ENCODE measurements around the gene CACNA1C. TPM values are rescaled to one million over a fixed set of nuclear protein-coding genes. Genes with fewer than 3 reads are reported as not detected.
A peak's percentile ranks its signal among the peaks of the same experiment; 100 is the strongest.

The CACNA1C gene
- total and polyA plus RNA-seq, 2 donors from 2014 or later, result 1.6 to 17.4 TPM

GRCh38 chr12:2019126-2019525, 33.7 kb upstream of the CACNA1C start:
- Histone ChIP-seq H3K9me3 (ENCODE audit: control insufficient read depth in 2 of 3, insufficient read depth in 1 of 3, low read length in 3 of 3) (no peaks in the 10 kb centered on the region), H3K4me1 (ENCODE audit: control insufficient read depth in 2 of 3, insufficient read depth in 2 of 3, low read depth in 1 of 3, low read length in 3 of 3) (peaks cover 0 to 5% (median 4%) of the 10 kb centered on the region in 3 donors), H3K27ac (ENCODE audit: low read depth in 2 of 2, low read length in 2 of 2) (no peak overlapping the region), H3K4me3 (ENCODE audit: low read length in 3 of 3) (no peak overlapping the region), H3K36me3 (ENCODE audit: control insufficient read depth in 2 of 3, insufficient read depth in 3 of 3, low read length in 3 of 3) (no peaks in the 10 kb centered on the region), H3K27me3 (ENCODE audit: control insufficient read depth, insufficient read depth, low read length) (no peaks in the 10 kb centered on the region), H3K9ac (ENCODE audit: low read length in 3 of 3) (no peak overlapping the region)
- no peak for DNase-seq
- no peak for TF ChIP-seq CTCF (IDR thresholded peaks at IDR 0.05; ENCODE audit: borderline replicate concordance, extremely low read depth, insufficient read depth)
- intact Hi-C loops (cut with DNase I), result no loop called here
- FAIRE-seq, result no peak

GRCh38 chr12:2020511-2020910, 32.3 kb upstream of the CACNA1C start:
- no peak overlapping the region for H3K4me3 ChIP-seq (ENCODE audit: low read length in 3 of 3)
- no peaks in the 10 kb centered on the region for H3K4me1 ChIP-seq (ENCODE audit: control insufficient read depth in 2 of 3, insufficient read depth in 2 of 3, low read depth in 1 of 3, low read length in 3 of 3)
- DNase-seq (no peak), FAIRE-seq (no peak)
- H3K36me3 ChIP-seq (ENCODE audit: control insufficient read depth in 2 of 3, insufficient read depth in 3 of 3, low read length in 3 of 3), result no peaks in the 10 kb centered on the region
- intact Hi-C loops (cut with DNase I), result no loop called here
- TF ChIP-seq CTCF (IDR thresholded peaks at IDR 0.05; ENCODE audit: borderline replicate concordance, extremely low read depth, insufficient read depth), result no peak
- no peak overlapping the region for H3K9ac ChIP-seq (ENCODE audit: low read length in 3 of 3)
- H3K27ac ChIP-seq (ENCODE audit: low read depth in 2 of 2, low read length in 2 of 2), result no peak overlapping the region
- no peaks in the 10 kb centered on the region for H3K27me3 ChIP-seq (ENCODE audit: control insufficient read depth, insufficient read depth, low read length)
- no peaks in the 10 kb centered on the region for H3K9me3 ChIP-seq (ENCODE audit: control insufficient read depth in 2 of 3, insufficient read depth in 1 of 3, low read length in 3 of 3)

- no peaks in the 10 kb centered on the region for H3K4me1 ChIP-seq (ENCODE audit: control insufficient read depth in 2 of 3, insufficient read depth in 2 of 3, low read depth in 1 of 3, low read length in 3 of 3)
- DNase-seq, result no peak
- H3K9ac ChIP-seq (ENCODE audit: low read length in 3 of 3), result no peak overlapping the region
- no peaks in the 10 kb centered on the region for H3K36me3 ChIP-seq (ENCODE audit: control insufficient read depth in 2 of 3, insufficient read depth in 3 of 3, low read length in 3 of 3)
- H3K27ac ChIP-seq (ENCODE audit: low read depth in 2 of 2, low read length in 2 of 2), result no peak overlapping the region
- no peak overlapping the region for H3K4me3 ChIP-seq (ENCODE audit: low read length in 3 of 3)
- H3K27me3 ChIP-seq (ENCODE audit: control insufficient read depth, insufficient read depth, low read length), result no peaks in the 10 kb centered on the region
- no peak for TF ChIP-seq CTCF (IDR thresholded peaks at IDR 0.05; ENCODE audit: borderline replicate concordance, extremely low read depth, insufficient read depth)
- no peaks in the 10 kb centered on the region for H3K9me3 ChIP-seq (ENCODE audit: control insufficient read depth in 2 of 3, insufficient read depth in 1 of 3, low read length in 3 of 3)
- no peak for FAIRE-seq
- intact Hi-C loops (cut with DNase I), result no loop called here
Measured at GRCh38 chr12:2023365-2023764, 29.4 kb upstream of the CACNA1C start.

- Histone ChIP-seq H3K4me1 (ENCODE audit: control insufficient read depth in 2 of 3, insufficient read depth in 2 of 3, low read depth in 1 of 3, low read length in 3 of 3) (no peaks in the 10 kb centered on the region), H3K9me3 (ENCODE audit: control insufficient read depth in 2 of 3, insufficient read depth in 1 of 3, low read length in 3 of 3) (no peaks in the 10 kb centered on the region)
- no peak for FAIRE-seq
Measured at GRCh38 chr12:2027351-2027750, 25.4 kb upstream of the CACNA1C start.

More at GRCh38 chr12:2027351-2027750, 25.4 kb upstream of the CACNA1C start:
- Histone ChIP-seq H3K27ac (ENCODE audit: low read depth in 2 of 2, low read length in 2 of 2) (no peak overlapping the region), H3K36me3 (ENCODE audit: control insufficient read depth in 2 of 3, insufficient read depth in 3 of 3, low read length in 3 of 3) (no peaks in the 10 kb centered on the region), H3K27me3 (ENCODE audit: control insufficient read depth, insufficient read depth, low read length) (no peaks in the 10 kb centered on the region), H3K4me3 (ENCODE audit: low read length in 3 of 3) (no peak overlapping the region), H3K9ac (ENCODE audit: low read length in 3 of 3) (no peak overlapping the region)
- no peak for TF ChIP-seq CTCF (IDR thresholded peaks at IDR 0.05; ENCODE audit: borderline replicate concordance, extremely low read depth, insufficient read depth)
- intact Hi-C loops (cut with DNase I), result no loop called here
- peak in 1 of 5 donors; percentile 44 for DNase-seq
